Osteoblast (primary cell): Measurements from ENCODE around the gene HTRA2. TPM values are rescaled to one million over a fixed set of nuclear protein-coding genes. Genes with fewer than 3 reads are reported as not detected.
A peak's percentile ranks its signal among the peaks of the same experiment; 100 is the strongest.
"Not testable (repeated sequence)": the region's sequence is repeated elsewhere in the genome, so short reads cannot be mapped to it uniquely, and the experiment has no call there.

Experiments
- DNase-seq: peaks from one replicate; pipeline ENCODE4 v3.0.0; 2011; ENCODE audit warnings: low spot score, mixed read lengths; ENCODE audit not compliant: insufficient read length; ENCODE audit errors: missing footprints
- H2AFZ ChIP-seq: 2 replicates; pipeline ENCODE4 v1.6.0; 2011; ENCODE audit warnings: mild to moderate bottlenecking, low read length
- H3K27ac ChIP-seq: 2 replicates; pipeline ENCODE4 v1.5.1; 2011; ENCODE audit warnings: mild to moderate bottlenecking, low read depth, low read length, moderate library complexity
- H3K27me3 ChIP-seq: 2 replicates; pipeline ENCODE4 v1.6.0; 2012; ENCODE audit warnings: mild to moderate bottlenecking, control low read depth, inconsistent platforms, low read length, moderate library complexity; ENCODE audit not compliant: insufficient read depth
- H3K36me3 ChIP-seq: 2 replicates; pipeline ENCODE4 v1.5.1; 2011; ENCODE audit warnings: mild to moderate bottlenecking, low read length, control low read depth, moderate library complexity; ENCODE audit not compliant: insufficient read depth
- H3K4me1 ChIP-seq: 2 replicates; pipeline ENCODE4 v1.5.1; 2011; ENCODE audit warnings: mild to moderate bottlenecking, low read length, control low read depth, moderate library complexity; ENCODE audit not compliant: insufficient read depth
- H3K4me2 ChIP-seq: 2 replicates; pipeline ENCODE4 v1.6.0; 2011; ENCODE audit warnings: mild to moderate bottlenecking, low read length; ENCODE audit not compliant: insufficient read depth
- H3K4me3 ChIP-seq: fragments of 200-600 bp; sonication (generic); 3 replicates; pipeline ENCODE4 v1.5.1; 2012; ENCODE audit warnings: mild to moderate bottlenecking, low read length, inconsistent platforms; ENCODE audit not compliant: insufficient read depth
- H3K79me2 ChIP-seq: 2 replicates; pipeline ENCODE4 v1.6.0; 2012; ENCODE audit warnings: mild to moderate bottlenecking, low read length, control low read depth, inconsistent platforms; ENCODE audit not compliant: insufficient read depth
- H3K9me3 ChIP-seq: 2 replicates; pipeline ENCODE4 v1.5.1; 2011; ENCODE audit warnings: low read depth, low read length, control low read depth
- H4K20me1 ChIP-seq: 2 replicates; pipeline ENCODE4 v1.6.0; 2012; ENCODE audit warnings: mild to moderate bottlenecking, low read length, control low read depth; ENCODE audit not compliant: insufficient read depth
- CTCF ChIP-seq: IDR thresholded peaks from 2 replicates; pipeline ENCODE4 v1.5.1; 2011; ENCODE audit warnings: mild to moderate bottlenecking, low read depth, low read length, moderate library complexity; ENCODE audit errors: extremely low read depth
- total RNA-seq: library from RNA; depleted of rRNA; stranded (reverse); fragments of >200 nt; gene quantifications from 2 replicates; pipeline ENCODE4 v1.2.3, GENCODE V29; 2012

Gene HTRA2
- total RNA-seq, 1 donor: 51.8 TPM

GRCh38 chr2:74559912-74560311 is 30.2 kb downstream of the HTRA2 start:
- Histone ChIP-seq H3K9me3 (no peaks in the 10 kb centered on the region), H3K4me2 (no peak overlapping the region), H2AFZ (no peak overlapping the region), H3K27me3 (no peaks in the 10 kb centered on the region), H3K4me1 (peaks cover 62% of the 10 kb centered on the region), H3K27ac (no peak overlapping the region), H3K4me3 (no peak overlapping the region), H3K36me3 (peaks cover 22% of the 10 kb centered on the region), H3K79me2 (peaks cover 27% of the 10 kb centered on the region), H4K20me1 (peaks cover 3% of the 10 kb centered on the region)
- DNase-seq: no peak
- no peak for TF ChIP-seq CTCF

- Histone ChIP-seq H2AFZ (peak overlapping the region; percentile 42), H3K27me3 (no peaks in the 10 kb centered on the region), H3K4me1 (peaks cover 65% of the 10 kb centered on the region), H3K79me2 (peaks cover 20% of the 10 kb centered on the region), H3K4me2 (no peak overlapping the region), H3K4me3 (no peak overlapping the region), H3K27ac (peak overlapping the region; percentile 49), H3K36me3 (peaks cover 22% of the 10 kb centered on the region), H3K9me3 (no peaks in the 10 kb centered on the region), H4K20me1 (peaks cover 3% of the 10 kb centered on the region)
- peak; percentile 58 for DNase-seq
- TF ChIP-seq CTCF: no peak
Observed at GRCh38 chr2:74560591-74560990, 30.9 kb downstream of the HTRA2 start.

- Histone ChIP-seq H3K4me1 (peaks cover 65% of the 10 kb centered on the region), H3K36me3 (peaks cover 19% of the 10 kb centered on the region), H3K79me2 (peaks cover 16% of the 10 kb centered on the region)
- not testable (repeated sequence) for H4K20me1 ChIP-seq, H3K4me2 ChIP-seq, H3K27me3 ChIP-seq, H3K9me3 ChIP-seq, H3K27ac ChIP-seq, H2AFZ ChIP-seq, DNase-seq, H3K4me3 ChIP-seq
Observed at GRCh38 chr2:74561022-74561421, 31.3 kb downstream of the HTRA2 start.

- no peak overlapping the region for H2AFZ ChIP-seq
- peaks cover 7% of the 10 kb centered on the region for H3K36me3 ChIP-seq
- H4K20me1 ChIP-seq: no peaks in the 10 kb centered on the region
- no peak overlapping the region for H3K4me2 ChIP-seq
- no peaks in the 10 kb centered on the region for H3K27me3 ChIP-seq
- H3K79me2 ChIP-seq: peaks cover 4% of the 10 kb centered on the region
- peak overlapping the region; percentile 7 for H3K27ac ChIP-seq
- no peak for DNase-seq
- H3K4me3 ChIP-seq: no peak overlapping the region
- TF ChIP-seq CTCF: no peak
- peaks cover 67% of the 10 kb centered on the region for H3K4me1 ChIP-seq
- no peaks in the 10 kb centered on the region for H3K9me3 ChIP-seq
Observed at GRCh38 chr2:74562126-74562775, 32.5 kb downstream of the HTRA2 start.
